Measurements from ENCODE around the gene C1orf116. TPM values are rescaled to one million over a fixed set of nuclear protein-coding genes. Genes with fewer than 3 reads are reported as not detected.

Gene C1orf116
- total RNA-seq, 6 experiments from 2014 or later, result 0.02 to 0.09 (median 0.06) TPM

GRCh38 chr1:207004931-207005830, 27.4 kb downstream of the C1orf116 start:
- TF ChIP-seq CTCF (IDR thresholded peaks at IDR 0.05), result peak; percentile 90
- Mint-ChIP-seq H3K27ac (peak overlapping the region; percentile 64), H3K4me3 (no peak overlapping the region; the same call in 1 of the 2 replicates), H3K4me1 (ENCODE audit: low read depth) (peaks cover 62% of the 10 kb centered on the region), H3K36me3 (ENCODE audit: low read depth) (peaks cover 5% of the 10 kb centered on the region), H3K9me3 (peaks cover 4% of the 10 kb centered on the region), H3K27me3 (ENCODE audit: insufficient read depth) (peaks cover 3% of the 10 kb centered on the region; the same call in 1 of the 2 replicates)
- DNase-seq, result peak; percentile 77

GRCh38 chr1:207003210-207003609, 29.3 kb downstream of the C1orf116 start:
- TF ChIP-seq CTCF (IDR thresholded peaks at IDR 0.05), result no peak
- H3K27ac Mint-ChIP-seq, result no peak overlapping the region
- peaks cover 4% of the 10 kb centered on the region for H3K9me3 Mint-ChIP-seq
- peaks cover 50% of the 10 kb centered on the region for H3K4me1 Mint-ChIP-seq (ENCODE audit: low read depth)
- DNase-seq, result no peak
- peaks cover 3% of the 10 kb centered on the region; the same call in 1 of the 2 replicates for H3K27me3 Mint-ChIP-seq (ENCODE audit: insufficient read depth)
- no peak overlapping the region for H3K4me3 Mint-ChIP-seq
- H3K36me3 Mint-ChIP-seq (ENCODE audit: low read depth), result peaks cover 5% of the 10 kb centered on the region

DNA sequence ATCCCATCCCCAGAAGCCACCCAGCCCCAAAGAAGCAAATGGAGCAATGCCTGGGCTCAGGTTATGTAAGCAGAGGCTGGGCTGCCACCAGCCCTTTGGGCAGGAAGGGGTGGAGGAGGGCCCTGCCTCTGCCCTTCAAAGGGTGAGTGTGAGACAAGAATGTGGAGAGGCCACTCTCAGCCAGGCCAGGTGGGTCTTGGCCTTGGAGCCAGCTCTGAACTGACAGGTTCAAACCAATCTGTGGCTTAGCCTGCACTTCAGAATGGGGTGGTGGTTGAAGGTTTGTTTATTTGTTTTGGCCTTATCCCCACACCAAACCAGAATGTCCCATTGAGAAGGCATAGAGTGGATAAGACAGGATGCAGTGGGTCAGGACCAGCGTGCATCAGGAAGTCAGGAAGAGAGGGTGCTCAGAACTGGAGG, 29.8 kb downstream of the C1orf116 start:
- H3K4me1 Mint-ChIP-seq (ENCODE audit: low read depth), result peaks cover 47% of the 10 kb centered on the region
- no peak for DNase-seq
- no peak overlapping the region for H3K27ac Mint-ChIP-seq

GRCh38 chr1:207001492-207002245, 30.9 kb downstream of the C1orf116 start:
- no peak for DNase-seq
- Mint-ChIP-seq H3K27ac (no peak overlapping the region), H3K27me3 (ENCODE audit: insufficient read depth) (peaks cover 3% of the 10 kb centered on the region; the same call in 1 of the 2 replicates), H3K4me3 (no peak overlapping the region), H3K4me1 (ENCODE audit: low read depth) (peaks cover 36% of the 10 kb centered on the region), H3K36me3 (ENCODE audit: low read depth) (no peaks in the 10 kb centered on the region), H3K9me3 (no peaks in the 10 kb centered on the region)
- TF ChIP-seq CTCF (IDR thresholded peaks at IDR 0.05), result no peak

More for the DNA sequence above, 29.8 kb downstream of the C1orf116 start:
- no peak for TF ChIP-seq CTCF (IDR thresholded peaks at IDR 0.05)
- Mint-ChIP-seq H3K36me3 (ENCODE audit: low read depth) (peaks cover 4% of the 10 kb centered on the region), H3K27me3 (ENCODE audit: insufficient read depth) (peaks cover 3% of the 10 kb centered on the region; the same call in 1 of the 2 replicates), H3K9me3 (peaks cover 3% of the 10 kb centered on the region), H3K4me3 (no peak overlapping the region)

DNA sequence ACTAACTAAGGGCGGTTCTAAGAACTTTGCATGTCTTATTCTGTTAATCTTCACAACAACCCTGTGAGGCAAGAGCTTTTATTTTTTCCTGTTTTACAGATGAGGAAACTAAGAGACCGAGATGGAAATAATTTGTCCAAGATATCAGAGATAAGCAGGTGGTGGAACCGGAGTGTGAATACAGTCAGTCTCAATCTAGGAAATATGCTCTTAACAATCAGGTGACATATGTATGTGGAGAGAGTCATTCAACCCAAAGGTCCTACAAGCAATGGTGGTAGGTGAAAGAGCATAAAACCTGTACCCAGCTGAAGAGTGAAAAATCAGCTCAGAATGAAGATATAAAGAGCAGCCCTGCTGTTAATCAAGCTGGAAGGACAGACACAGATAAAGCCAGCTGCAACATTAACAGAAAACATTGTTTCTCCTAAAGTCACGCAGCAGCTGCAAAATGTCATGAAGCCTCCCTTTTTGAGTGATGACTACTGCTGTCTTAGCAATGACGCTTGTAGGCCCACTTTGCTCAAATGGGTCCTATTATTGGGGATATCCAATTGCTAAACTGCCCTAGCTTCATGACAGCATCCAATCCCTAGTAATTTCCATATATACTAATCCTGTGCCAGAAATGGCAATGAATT, 31.8 kb downstream of the C1orf116 start:
- no peaks in the 10 kb centered on the region for H3K9me3 Mint-ChIP-seq
- H3K27ac Mint-ChIP-seq, result no peak overlapping the region
- H3K27me3 Mint-ChIP-seq (ENCODE audit: insufficient read depth), result peaks cover 4% of the 10 kb centered on the region; the same call in 1 of the 2 replicates
- TF ChIP-seq CTCF (IDR thresholded peaks at IDR 0.05), result no peak
- no peaks in the 10 kb centered on the region for H3K36me3 Mint-ChIP-seq (ENCODE audit: low read depth)
- H3K4me1 Mint-ChIP-seq (ENCODE audit: low read depth), result peaks cover 27% of the 10 kb centered on the region
- DNase-seq, result no peak
- no peak overlapping the region for H3K4me3 Mint-ChIP-seq

Measured in HFFc6 (cell line).